ENCODE data around the gene CCDC59. TPM values are rescaled to one million over a fixed set of nuclear protein-coding genes. Genes with fewer than 3 reads are reported as not detected.
A peak's percentile ranks its signal among the peaks of the same experiment; 100 is the strongest.

CCDC59 gene
- total RNA-seq, 1 donor from 2014 or later: 27.9 TPM

DNA sequence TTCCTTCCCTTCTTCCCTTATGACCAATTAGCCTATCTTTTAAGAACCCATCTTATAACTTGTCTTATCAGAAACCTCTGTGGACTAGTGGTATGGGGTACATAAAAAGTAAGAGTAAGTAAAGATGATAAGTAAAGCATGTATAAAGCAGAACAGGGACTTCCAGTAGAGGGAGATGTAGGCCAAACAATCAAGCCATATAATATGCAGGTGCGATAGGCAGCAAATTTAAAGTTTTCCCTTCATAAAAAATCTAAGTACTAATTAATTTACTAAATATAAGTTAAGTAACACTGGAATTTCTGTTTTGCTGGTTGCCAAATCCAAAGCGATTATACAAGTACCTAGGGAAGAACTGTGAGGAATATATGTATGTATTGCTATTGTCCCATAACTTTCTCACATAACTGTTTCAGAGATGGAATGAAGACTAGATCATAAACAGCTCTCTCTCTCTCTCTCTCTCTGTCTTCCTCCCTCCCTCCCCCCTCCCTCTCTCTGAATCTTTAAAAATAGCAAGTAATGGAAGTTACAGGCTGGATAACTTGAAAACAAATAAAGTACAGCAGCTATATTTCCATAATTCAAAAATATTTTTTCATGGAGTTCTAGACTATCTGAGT, 25.9 kb upstream of the CCDC59 start:
- no peak overlapping the region for H3K27ac ChIP-seq (replicated peaks)
- H3K27me3 ChIP-seq (ENCODE audit: low read depth): no peaks in the 10 kb centered on the region
- peaks cover 10% of the 10 kb centered on the region for H3K36me3 ChIP-seq
- H3K9me3 ChIP-seq (replicated peaks): no peaks in the 10 kb centered on the region
- H3K4me1 ChIP-seq: peaks cover 16% of the 10 kb centered on the region
- TF ChIP-seq, protein P1, sequence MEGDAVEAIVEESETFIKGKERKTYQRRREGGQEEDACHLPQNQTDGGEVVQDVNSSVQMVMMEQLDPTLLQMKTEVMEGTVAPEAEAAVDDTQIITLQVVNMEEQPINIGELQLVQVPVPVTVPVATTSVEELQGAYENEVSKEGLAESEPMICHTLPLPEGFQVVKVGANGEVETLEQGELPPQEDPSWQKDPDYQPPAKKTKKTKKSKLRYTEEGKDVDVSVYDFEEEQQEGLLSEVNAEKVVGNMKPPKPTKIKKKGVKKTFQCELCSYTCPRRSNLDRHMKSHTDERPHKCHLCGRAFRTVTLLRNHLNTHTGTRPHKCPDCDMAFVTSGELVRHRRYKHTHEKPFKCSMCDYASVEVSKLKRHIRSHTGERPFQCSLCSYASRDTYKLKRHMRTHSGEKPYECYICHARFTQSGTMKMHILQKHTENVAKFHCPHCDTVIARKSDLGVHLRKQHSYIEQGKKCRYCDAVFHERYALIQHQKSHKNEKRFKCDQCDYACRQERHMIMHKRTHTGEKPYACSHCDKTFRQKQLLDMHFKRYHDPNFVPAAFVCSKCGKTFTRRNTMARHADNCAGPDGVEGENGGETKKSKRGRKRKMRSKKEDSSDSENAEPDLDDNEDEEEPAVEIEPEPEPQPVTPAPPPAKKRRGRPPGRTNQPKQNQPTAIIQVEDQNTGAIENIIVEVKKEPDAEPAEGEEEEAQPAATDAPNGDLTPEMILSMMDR (IDR thresholded peaks at IDR 0.05; ENCODE audit: borderline replicate concordance): peak; percentile 49
- DNase-seq: no peak
- H3K4me3 ChIP-seq: no peak overlapping the region
- intact Hi-C loops (cut with micrococcal nuclease): no loop called here

DNA sequence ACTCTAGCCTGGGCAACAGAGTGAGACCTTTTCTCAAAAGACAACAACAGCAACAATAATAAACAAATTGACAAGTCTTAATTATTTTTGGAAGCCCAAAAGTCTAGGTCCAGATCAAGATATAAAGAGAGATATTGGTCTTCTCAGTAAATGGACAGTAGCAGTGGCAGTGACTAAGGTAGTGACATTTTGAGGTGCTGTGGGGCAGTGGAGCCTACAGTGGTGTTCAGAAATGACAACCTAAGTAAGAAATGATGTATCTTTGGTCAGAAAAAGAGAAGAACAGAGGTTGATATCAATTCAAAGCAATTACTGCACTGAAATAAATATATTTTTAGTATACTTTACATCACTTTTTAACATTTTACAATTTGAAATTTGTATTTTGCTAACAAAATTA, 20.8 kb upstream of the CCDC59 start:
- H3K36me3 ChIP-seq: peaks cover 19% of the 10 kb centered on the region
- no peak overlapping the region for H3K27ac ChIP-seq (replicated peaks)
- H3K9me3 ChIP-seq (replicated peaks): peaks cover 16% of the 10 kb centered on the region
- DNase-seq: no peak
- TF ChIP-seq, protein P1 (IDR thresholded peaks at IDR 0.05; ENCODE audit: borderline replicate concordance): no peak
- peaks cover 3% of the 10 kb centered on the region for H3K4me1 ChIP-seq
- no peaks in the 10 kb centered on the region for H3K27me3 ChIP-seq (ENCODE audit: low read depth)
- intact Hi-C loops (cut with micrococcal nuclease): no loop called here
- H3K4me3 ChIP-seq: no peak overlapping the region

DNA sequence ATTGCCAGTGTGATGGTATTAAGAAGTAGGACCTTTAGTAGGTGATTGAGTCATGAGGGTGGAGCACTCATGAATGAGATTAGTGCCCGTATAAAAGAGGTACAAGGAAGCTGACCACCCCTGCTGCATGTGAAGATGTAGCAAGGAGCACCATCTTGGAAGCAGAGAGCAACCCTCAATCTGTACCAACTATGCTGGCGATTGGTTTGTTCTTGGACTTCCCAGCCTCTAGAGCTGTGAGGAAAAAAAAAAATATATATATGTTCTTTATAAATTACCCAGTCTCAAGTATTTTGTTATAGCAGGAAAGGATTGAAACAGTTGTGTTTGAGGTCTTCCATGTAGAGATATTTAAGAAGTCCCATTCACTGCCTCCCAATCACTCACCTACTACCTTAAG, 17.0 kb upstream of the CCDC59 start:
- Histone ChIP-seq H3K27ac (replicated peaks) (no peak overlapping the region), H3K9me3 (replicated peaks) (peaks cover 24% of the 10 kb centered on the region), H3K4me3 (no peak overlapping the region), H3K4me1 (no peaks in the 10 kb centered on the region), H3K27me3 (ENCODE audit: low read depth) (no peaks in the 10 kb centered on the region), H3K36me3 (peaks cover 35% of the 10 kb centered on the region)
- intact Hi-C loops (cut with micrococcal nuclease): no loop called here
- DNase-seq: no peak
- TF ChIP-seq, protein P1 (IDR thresholded peaks at IDR 0.05; ENCODE audit: borderline replicate concordance): no peak

DNA sequence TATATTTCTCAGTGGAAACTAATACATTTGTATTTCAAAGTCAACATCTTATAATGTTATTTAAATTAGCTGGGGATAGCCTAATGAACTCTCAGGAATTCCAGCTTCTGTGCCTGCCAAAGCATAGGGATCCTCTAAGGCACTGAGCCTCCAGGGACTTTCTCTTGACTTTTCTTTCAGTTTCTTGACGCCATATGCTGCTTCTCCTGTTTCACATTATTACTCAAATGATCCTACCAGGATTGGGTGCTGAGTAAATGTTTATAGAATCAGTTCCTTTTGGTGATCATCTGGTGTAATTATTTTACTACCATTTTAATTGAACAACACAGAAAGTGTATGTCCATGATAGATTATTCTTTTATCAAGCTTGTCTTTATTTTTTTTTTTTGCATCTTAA, 8.0 kb upstream of the CCDC59 start:
- Histone ChIP-seq H3K27ac (replicated peaks) (no peak overlapping the region), H3K27me3 (ENCODE audit: low read depth) (no peaks in the 10 kb centered on the region), H3K36me3 (peaks cover 11% of the 10 kb centered on the region), H3K9me3 (replicated peaks) (no peaks in the 10 kb centered on the region), H3K4me1 (peaks cover 36% of the 10 kb centered on the region), H3K4me3 (no peak overlapping the region)
- DNase-seq: no peak
- TF ChIP-seq, protein P1 (IDR thresholded peaks at IDR 0.05; ENCODE audit: borderline replicate concordance): no peak
- intact Hi-C loops (cut with micrococcal nuclease): no loop called here

DNA sequence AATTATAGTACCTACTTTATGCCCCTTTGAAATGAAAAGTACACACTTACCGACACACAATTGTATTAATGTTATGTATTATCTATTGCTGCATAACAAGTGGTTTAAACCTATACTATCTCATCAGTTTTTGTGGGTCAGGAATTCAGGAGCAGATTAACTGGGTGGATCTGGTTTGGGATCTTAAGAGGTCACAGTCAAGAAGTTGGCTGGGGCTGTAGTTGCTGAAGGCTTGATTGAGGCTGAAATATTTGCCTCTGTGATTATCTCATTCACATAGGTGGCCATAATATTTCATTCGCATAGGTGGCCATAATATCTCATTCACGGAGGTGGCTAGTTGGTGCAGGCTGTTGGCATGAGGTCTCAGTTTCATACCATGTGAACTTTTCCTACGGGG, 5.8 kb upstream of the CCDC59 start:
- Histone ChIP-seq H3K9me3 (replicated peaks) (no peaks in the 10 kb centered on the region), H3K4me1 (peaks cover 54% of the 10 kb centered on the region), H3K4me3 (peak overlapping the region; percentile 22), H3K36me3 (no peaks in the 10 kb centered on the region), H3K27me3 (ENCODE audit: low read depth) (no peaks in the 10 kb centered on the region), H3K27ac (replicated peaks) (no peak overlapping the region)
- TF ChIP-seq, protein P1 (IDR thresholded peaks at IDR 0.05; ENCODE audit: borderline replicate concordance): no peak
- intact Hi-C loops (cut with micrococcal nuclease): no loop called here
- DNase-seq: no peak

Measured in left ventricle myocardium inferior (tissue), 1 donor.